Skeletal muscle cell (primary cell): ENCODE data around the gene RETN.
A peak's percentile ranks its signal among the peaks of the same experiment; 100 is the strongest.

Source experiments
- DNase-seq: peaks from one replicate; pipeline ENCODE4 v3.0.0-alpha.2; 2010; ENCODE audit warnings: low read depth
- H3K4me3 ChIP-seq: 2 replicates; pipeline ENCODE4 v1.5.1; 2011; ENCODE audit warnings: low read depth, mild to moderate bottlenecking, control low read depth, low read length, moderate library complexity

Gene RETN, protein sequence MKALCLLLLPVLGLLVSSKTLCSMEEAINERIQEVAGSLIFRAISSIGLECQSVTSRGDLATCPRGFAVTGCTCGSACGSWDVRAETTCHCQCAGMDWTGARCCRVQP

DNA sequence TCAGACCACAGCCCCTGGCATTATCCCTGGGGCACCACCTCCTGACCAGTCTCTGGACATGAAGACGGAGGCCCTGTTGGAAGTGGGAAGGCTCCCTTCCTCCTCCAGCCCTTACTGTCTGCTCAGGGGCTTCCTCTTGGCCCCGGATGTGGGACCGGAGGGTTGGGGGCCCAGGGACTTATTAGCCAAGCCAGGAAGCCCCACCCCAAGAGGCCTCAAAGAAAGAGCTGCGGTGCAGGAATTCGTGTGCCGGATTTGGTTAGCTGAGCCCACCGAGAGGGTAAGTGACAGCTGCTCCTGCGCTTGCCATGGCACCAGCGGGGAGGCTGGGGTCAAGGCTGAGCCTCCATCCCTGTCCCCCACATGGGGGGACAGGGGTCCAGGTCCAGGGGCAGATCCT is at the start of gene RETN:
TSS of gene RETN (plus strand) at position 208 of the 400 bp plus-strand sequence. CDS start 278 bp downstream, outside the sequence.
- no peak for DNase-seq
- H3K4me3 ChIP-seq: no peak within 1 kb of the TSS

GRCh38 chr19:7619671-7620441 is 49.0 kb upstream of the RETN start:
- DNase-seq: no peak
- no peak overlapping the region for H3K4me3 ChIP-seq

DNA sequence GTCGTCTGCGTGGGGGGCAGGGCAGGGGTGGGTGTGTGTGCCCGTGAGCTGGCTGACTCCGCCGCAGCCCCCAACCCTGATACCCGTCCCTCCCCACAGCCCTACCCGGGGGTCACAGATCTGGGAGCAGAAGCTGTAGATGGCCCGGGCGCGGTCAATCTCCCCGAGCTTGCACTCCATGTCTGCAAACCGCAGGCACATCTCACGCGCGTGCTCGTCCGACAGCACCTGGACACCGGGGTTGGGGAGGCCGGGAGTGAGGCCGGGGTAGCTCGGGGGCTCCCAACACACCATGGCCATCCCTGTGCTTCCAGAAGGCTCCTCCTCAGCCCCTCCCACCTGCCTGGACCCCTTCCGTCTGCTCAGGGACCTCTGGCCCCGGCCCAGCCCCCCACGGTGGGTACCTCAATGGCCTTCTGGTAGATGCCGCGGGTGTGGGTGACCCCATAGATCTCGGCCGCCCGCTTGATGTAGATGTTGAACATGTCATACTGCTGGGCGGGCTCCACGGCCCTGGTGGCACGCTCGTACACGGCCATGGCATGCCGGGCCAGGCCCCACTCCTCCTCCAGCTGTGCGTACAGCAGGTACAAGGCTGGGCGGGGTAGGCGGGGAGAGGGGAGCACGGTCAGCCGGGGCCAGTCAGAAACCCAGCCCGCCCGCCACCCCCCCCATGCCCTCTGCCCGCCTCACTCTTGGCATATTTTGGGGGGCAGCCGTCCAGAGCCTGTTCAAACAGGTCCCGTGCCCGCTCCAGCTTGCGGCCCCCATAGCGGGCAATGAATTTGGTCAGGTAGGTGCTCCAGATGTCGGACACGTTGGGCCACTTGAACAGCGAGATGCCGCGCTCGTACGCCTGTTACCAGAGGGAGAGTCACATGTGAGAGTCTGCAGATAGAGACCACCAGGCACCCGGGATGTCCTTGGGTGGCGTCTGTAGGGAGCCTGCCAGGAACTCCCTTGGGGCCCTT is 48.1 kb upstream of the RETN start:
- no peak overlapping the region for H3K4me3 ChIP-seq
- no peak for DNase-seq

GRCh38 chr19:7622933-7623685 is 45.7 kb upstream of the RETN start:
- no peak for DNase-seq
- H3K4me3 ChIP-seq: no peak overlapping the region

DNA sequence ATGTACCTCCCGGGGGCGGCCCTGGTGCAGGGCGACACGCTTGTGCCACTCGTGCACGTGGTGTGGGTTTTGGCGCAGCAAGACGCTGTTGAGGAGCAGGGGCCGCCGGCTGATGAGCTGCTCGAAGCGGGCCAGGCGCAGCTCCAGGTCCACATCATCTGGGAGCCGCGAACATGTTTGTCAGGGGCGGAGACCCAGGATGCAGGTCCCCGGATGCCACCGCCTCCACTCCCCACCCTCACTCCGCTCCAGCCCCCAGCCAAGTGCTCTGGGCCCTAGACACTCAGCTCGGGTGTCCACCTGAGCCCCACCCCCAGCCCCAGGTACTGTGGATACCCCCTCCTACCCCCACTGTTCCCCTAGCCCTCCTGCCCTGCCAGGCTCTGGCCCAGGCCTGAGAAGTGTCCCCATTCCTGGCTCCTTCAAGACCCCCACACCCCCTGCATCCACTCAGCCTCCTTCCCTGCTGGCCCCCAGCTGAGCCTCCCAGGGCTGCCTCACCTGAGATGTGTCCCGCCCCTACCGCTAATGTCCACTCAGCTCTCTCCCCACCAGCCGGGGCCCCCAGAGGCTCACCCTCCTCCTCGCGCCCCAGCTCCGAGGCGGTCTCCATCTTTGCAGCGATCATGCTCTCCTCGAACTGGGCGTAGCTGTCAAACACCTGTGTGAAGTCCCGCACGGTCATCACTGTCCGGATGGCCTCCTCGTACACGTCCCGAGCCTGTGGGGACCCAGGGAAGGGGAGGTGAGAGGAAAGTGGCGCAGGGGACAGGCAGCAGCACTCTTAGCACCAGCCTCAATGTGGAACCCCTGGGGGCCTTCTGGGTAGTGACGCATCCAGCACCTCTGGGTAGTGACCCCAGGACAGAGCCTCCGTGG is 44.9 kb upstream of the RETN start:
- H3K4me3 ChIP-seq: no peak overlapping the region
- no peak for DNase-seq

GRCh38 chr19:7624810-7625209 is 44.0 kb upstream of the RETN start:
- DNase-seq: no peak
- H3K4me3 ChIP-seq: no peak overlapping the region

GRCh38 chr19:7625763-7626372 is 43.0 kb upstream of the RETN start:
- DNase-seq: no peak
- H3K4me3 ChIP-seq: no peak overlapping the region

DNA sequence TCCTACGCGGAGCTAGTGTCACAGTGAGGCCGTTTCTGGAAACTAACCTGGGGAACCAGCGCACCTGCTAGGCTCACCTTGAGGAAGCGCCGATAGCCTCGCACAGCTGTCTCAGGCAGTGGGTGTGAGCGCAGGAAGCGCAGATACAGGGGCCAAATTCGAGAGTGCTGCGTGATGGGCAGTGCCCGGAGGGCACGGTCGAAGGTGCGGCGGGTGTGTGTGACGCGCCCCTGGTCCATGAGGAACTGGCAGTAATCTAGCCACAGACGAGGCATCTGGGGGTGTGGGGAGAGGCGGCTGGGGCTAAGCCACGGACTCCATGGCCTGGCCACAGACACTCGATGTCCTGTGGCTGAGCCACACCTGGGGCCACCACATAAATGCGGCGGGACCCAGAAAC is 41.7 kb upstream of the RETN start:
- no peak for DNase-seq
- no peak overlapping the region for H3K4me3 ChIP-seq

DNA sequence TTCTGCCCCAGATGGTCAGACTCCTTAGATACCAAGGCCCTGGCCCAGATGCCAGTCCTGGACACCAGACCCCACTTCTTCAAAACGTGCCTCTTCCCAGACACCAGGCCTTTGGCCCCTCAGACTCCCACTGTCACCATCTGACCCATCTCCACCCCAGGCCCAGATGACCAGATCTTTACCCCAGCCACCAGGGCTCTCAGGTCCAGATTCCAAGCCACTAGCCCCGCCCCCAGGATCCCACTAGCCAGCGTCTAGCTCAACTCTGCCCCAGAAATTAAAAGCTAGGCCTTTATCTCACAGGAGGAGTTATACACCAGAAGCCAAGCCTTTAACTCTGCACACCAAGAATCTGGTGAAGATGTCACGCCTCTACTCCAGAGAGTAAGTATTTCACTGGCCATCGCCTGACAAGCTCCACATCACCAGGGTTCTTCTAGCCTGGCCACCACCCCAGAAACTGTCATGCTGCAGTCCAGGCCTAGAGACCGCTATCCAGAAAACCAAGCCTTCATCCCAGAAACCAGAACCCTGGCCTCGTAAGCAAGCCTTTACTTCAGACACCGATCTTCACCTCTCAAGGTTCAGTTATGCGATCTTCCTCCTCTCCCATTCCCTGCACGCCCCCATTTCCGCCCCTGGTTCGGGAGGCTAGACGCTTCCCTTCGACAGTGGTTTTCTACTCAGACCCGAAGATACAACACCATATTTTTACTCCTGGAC is 40.1 kb upstream of the RETN start:
- no peak for DNase-seq

GRCh38 chr19:7629347-7630054 is 39.3 kb upstream of the RETN start, which contains the start of the genes PET100 and XAB2:
TSS of gene PET100 (plus strand) at chr19:7629793. CDS start at chr19:7629834, 41 bp downstream.
TSS of gene XAB2 (minus strand) at chr19:7629545. CDS start at chr19:7629527, 18 bp downstream.
- peak within 1 kb of the TSS; percentile 77 for H3K4me3 ChIP-seq
- peak; percentile 95 for DNase-seq

More for the DNA sequence above, 40.1 kb upstream of the RETN start:
- H3K4me3 ChIP-seq: peak overlapping the region; percentile 77

DNA sequence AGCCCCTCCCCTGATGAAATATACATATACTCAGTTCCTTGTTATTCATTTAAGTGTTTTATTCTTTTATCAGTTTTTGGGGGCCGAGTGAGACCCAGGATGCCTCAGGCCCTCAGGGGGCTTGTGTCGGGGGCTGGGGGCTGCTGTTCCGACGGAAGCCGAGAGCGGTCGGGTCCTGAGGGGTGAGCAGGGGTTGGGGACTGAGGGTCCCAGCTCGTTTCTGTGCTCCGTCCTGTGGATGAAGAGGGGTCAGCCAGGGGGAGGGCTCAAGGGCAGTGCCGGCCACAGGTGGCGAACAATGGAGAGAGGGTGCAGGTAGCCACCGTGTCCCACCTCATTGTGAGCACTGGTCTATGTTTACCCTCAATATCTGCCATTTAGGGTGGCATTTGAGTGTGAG is 37.3 kb upstream of the RETN start:
- no peak overlapping the region for H3K4me3 ChIP-seq
- DNase-seq: no peak

GRCh38 chr19:7632340-7633203 is 36.3 kb upstream of the RETN start:
- no peak overlapping the region for H3K4me3 ChIP-seq
- DNase-seq: no peak

- no peak for DNase-seq
- H3K4me3 ChIP-seq: no peak within 1 kb of the TSS
Measured at GRCh38 chr19:7633698-7634097, 35.2 kb upstream of the RETN start, which contains the start of gene PCP2. TSS of gene PCP2 (minus strand) at chr19:7633719. CDS start at chr19:7633457, 262 bp downstream.

- no peak overlapping the region for H3K4me3 ChIP-seq
- DNase-seq: no peak
Measured at GRCh38 chr19:7635670-7636069, 33.2 kb upstream of the RETN start.

GRCh38 chr19:7636317-7636690 is 32.5 kb upstream of the RETN start:
- DNase-seq: no peak
- H3K4me3 ChIP-seq: no peak overlapping the region
